Measurements from ENCODE around the gene PRDX6. TPM values are rescaled to one million over a fixed set of nuclear protein-coding genes. Genes with fewer than 3 reads are reported as not detected.

Gene PRDX6
- total and polyA plus RNA-seq, 7 donors, result 369 to 592 (median 529) TPM

- H3K27ac ChIP-seq, result peak overlapping the region; percentile 92
- intact Hi-C loops (cut with DNase I), result loop anchor here in 1 of 2 donors (2.0 to 5.0 kb wide), 2 partner anchors 346 to 547 kb away; partner anchors contain the start of genes CENPL, DARS2 and RC3H1
- DNase-seq (no peak), ATAC-seq (no peak)
- WGBS, 3 donors, result 42 to 45% (median 43%) methylated on average over 5 of the region's 5 CpGs
- peak overlapping the region; percentile 84 for H3K4me3 ChIP-seq
- no peaks in the 10 kb centered on the region for H3K9me3 ChIP-seq
- peaks cover 39% of the 10 kb centered on the region for H3K4me1 ChIP-seq
- H3K36me3 ChIP-seq (ENCODE audit: insufficient read depth in 1 of 2, low read depth in 1 of 2), result peaks cover 2 to 20% of the 10 kb centered on the region in 2 donors
- no peaks in the 10 kb centered on the region for H3K27me3 ChIP-seq (ENCODE audit: insufficient read depth in 3 of 3, low read length in 2 of 3)
- TF ChIP-seq CTCF (IDR thresholded peaks at IDR 0.05), result no peak
Observed at GRCh38 chr1:173476197-173476664, 904 bp upstream of the PRDX6 start.

GRCh38 chr1:173476665-173477285 is 360 bp upstream of the PRDX6 start:
- ATAC-seq, result peak; percentile 82 to 88 (median 86)
- H3K27me3 ChIP-seq (ENCODE audit: insufficient read depth in 3 of 3, low read length in 2 of 3), result no peaks in the 10 kb centered on the region
- DNase-seq, result peak; percentile 95 to 97
- intact Hi-C loops (cut with DNase I), result loop anchor here in 1 of 2 donors (1.0 to 5.0 kb wide), 3 partner anchors 46 to 546 kb away; partner anchors contain the start of genes CENPL, DARS2 and RC3H1
- H3K36me3 ChIP-seq (ENCODE audit: insufficient read depth in 1 of 2, low read depth in 1 of 2), result peaks cover 6 to 25% of the 10 kb centered on the region in 2 donors
- WGBS, 3 donors, result 0 to 1% (median 1%) methylated on average over 40 to 62 of the region's 62 CpGs
- peak overlapping the region; percentile 99 for H3K27ac ChIP-seq
- H3K4me3 ChIP-seq, result peak overlapping the region; percentile 88
- H3K9me3 ChIP-seq, result no peaks in the 10 kb centered on the region
- no peak for TF ChIP-seq CTCF (IDR thresholded peaks at IDR 0.05)
- peaks cover 44% of the 10 kb centered on the region for H3K4me1 ChIP-seq

- Histone ChIP-seq H3K36me3 (ENCODE audit: insufficient read depth in 1 of 2, low read depth in 1 of 2) (peaks cover 13 to 39% of the 10 kb centered on the region in 2 donors), H3K27me3 (ENCODE audit: insufficient read depth in 3 of 3, low read length in 2 of 3) (no peaks in the 10 kb centered on the region), H3K27ac (peak overlapping the region; percentile 99), H3K4me1 (peaks cover 45% of the 10 kb centered on the region), H3K4me3 (peak overlapping the region; percentile 88), H3K9me3 (no peaks in the 10 kb centered on the region)
- ATAC-seq (peak; percentile 70 to 83 (median 81)), DNase-seq (peak; percentile 65 to 79)
- 1 to 3% (median 3%) methylated on average over 9 of the region's 9 CpGs for WGBS, 3 donors
- intact Hi-C loops (cut with DNase I), result loop anchor here in 1 of 2 donors (5.0 kb wide), 1 partner anchor 344 kb away; the partner anchor contains the start of genes CENPL and DARS2
- no peak for TF ChIP-seq CTCF (IDR thresholded peaks at IDR 0.05)
Observed at GRCh38 chr1:173478094-173478674, 1.0 kb downstream of the PRDX6 start.

GRCh38 chr1:173479649-173480048 is 2.5 kb downstream of the PRDX6 start:
- no peak for ATAC-seq
- Histone ChIP-seq H3K9me3 (no peaks in the 10 kb centered on the region), H3K36me3 (ENCODE audit: insufficient read depth in 1 of 2, low read depth in 1 of 2) (peaks cover 19 to 54% of the 10 kb centered on the region in 2 donors), H3K27me3 (ENCODE audit: insufficient read depth in 3 of 3, low read length in 2 of 3) (no peaks in the 10 kb centered on the region), H3K4me1 (peaks cover 45% of the 10 kb centered on the region), H3K27ac (peak overlapping the region; percentile 99), H3K4me3 (peak overlapping the region; percentile 88)
- no peak for TF ChIP-seq CTCF (IDR thresholded peaks at IDR 0.05)
- 61 to 68% (median 66%) methylated on average over 4 of the region's 4 CpGs for WGBS, 3 donors
- no peak for DNase-seq
- intact Hi-C loops (cut with DNase I), result loop anchor here in 1 of 2 donors (5.0 to 10.0 kb wide), 2 partner anchors 343 to 455 kb away; partner anchors contain the start of genes CENPL and DARS2

All from psoas muscle (tissue), 8 donors.